H9 (cell line): ENCODE measurements around the gene NOA1. TPM values are rescaled to one million over a fixed set of nuclear protein-coding genes. Genes with fewer than 3 reads are reported as not detected.

Experiments used
- DNase-seq: peaks from one replicate; pipeline ENCODE4 v3.0.0-alpha.2; 2017
- H2AFZ ChIP-seq: one replicate; pipeline ENCODE4 v1.6.1; 2013; ENCODE audit warnings: mild to moderate bottlenecking, low read length, control low read depth, moderate library complexity
- H2AK5ac ChIP-seq: 2 replicates; pipeline ENCODE4 v1.6.1; 2013; ENCODE audit warnings: low read length, control low read depth, mixed read lengths; ENCODE audit not compliant: insufficient read length
- H2BK120ac ChIP-seq: one replicate; pipeline ENCODE4 v1.6.1; 2013; ENCODE audit warnings: low read depth, mild to moderate bottlenecking, low read length, control low read depth, inconsistent platforms; ENCODE audit not compliant: poor library complexity, severe bottlenecking
- H2BK12ac ChIP-seq: 2 replicates; pipeline ENCODE4 v1.6.1; 2013; ENCODE audit warnings: low read length, control low read depth, mixed read lengths, low read depth; ENCODE audit not compliant: insufficient read length
- H2BK15ac ChIP-seq: 2 replicates; pipeline ENCODE4 v1.6.1; 2013; ENCODE audit warnings: low read depth, low read length, control low read depth
- H2BK20ac ChIP-seq: one replicate; pipeline ENCODE4 v1.6.1; 2013; ENCODE audit warnings: low read depth, mild to moderate bottlenecking, low read length, control low read depth, inconsistent platforms; ENCODE audit not compliant: poor library complexity, severe bottlenecking
- H2BK5ac ChIP-seq: 2 replicates; pipeline ENCODE4 v1.6.1; 2013; ENCODE audit warnings: low read length, control low read depth, mixed read lengths; ENCODE audit not compliant: insufficient read length
- H3K14ac ChIP-seq: 2 replicates; pipeline ENCODE4 v1.6.1; 2013; ENCODE audit warnings: low read length, control low read depth; ENCODE audit not compliant: insufficient read depth
- H3K18ac ChIP-seq: 2 replicates; pipeline ENCODE4 v1.6.1; 2013; ENCODE audit warnings: low read depth, mild to moderate bottlenecking, mixed read lengths, low read length, control low read depth; ENCODE audit not compliant: insufficient read length
- H3K23ac ChIP-seq: 2 replicates; pipeline ENCODE4 v1.6.1; 2013; ENCODE audit warnings: low read length, control low read depth, mixed read lengths, low read depth; ENCODE audit not compliant: insufficient read length
- H3K23me2 ChIP-seq: 2 replicates; pipeline ENCODE4 v1.6.1; 2013; ENCODE audit warnings: low read depth, mild to moderate bottlenecking, mixed read lengths, low read length, control low read depth; ENCODE audit not compliant: insufficient read length, poor library complexity, severe bottlenecking
- H3K27ac ChIP-seq: 2 replicates; pipeline ENCODE4 v1.5.1; 2013; ENCODE audit warnings: low read length, control low read depth, mixed read lengths, low read depth; ENCODE audit not compliant: insufficient read length
- H3K27me3 ChIP-seq: 2 replicates; pipeline ENCODE4 v1.6.1; 2013; ENCODE audit warnings: low read length, control low read depth, inconsistent platforms; ENCODE audit not compliant: insufficient read depth
- H3K4ac ChIP-seq: 2 replicates; pipeline ENCODE4 v1.6.1; 2013; ENCODE audit warnings: low read depth, mild to moderate bottlenecking, control low read depth, inconsistent platforms, low read length, moderate library complexity
- H3K4me1 ChIP-seq: 2 replicates; pipeline ENCODE4 v1.6.1; 2013; ENCODE audit warnings: low read length, control low read depth, inconsistent platforms; ENCODE audit not compliant: insufficient read depth
- H3K4me2 ChIP-seq: 2 replicates; pipeline ENCODE4 v1.6.1; 2013; ENCODE audit warnings: low read length, control low read depth, mixed read lengths; ENCODE audit not compliant: insufficient read length, insufficient read depth
- H3K56ac ChIP-seq: 2 replicates; pipeline ENCODE4 v1.6.1; 2013; ENCODE audit warnings: low read depth, mild to moderate bottlenecking, mixed read lengths, low read length, control low read depth; ENCODE audit not compliant: insufficient read length
- H3K79me1 ChIP-seq: 2 replicates; pipeline ENCODE4 v1.6.1; 2013; ENCODE audit warnings: low read depth, mild to moderate bottlenecking, moderate library complexity, low read length, control low read depth, inconsistent platforms; ENCODE audit not compliant: insufficient read depth, poor library complexity, severe bottlenecking
- H3K79me2 ChIP-seq: 2 replicates; pipeline ENCODE4 v1.6.1; 2013; ENCODE audit warnings: low read length, control low read depth, inconsistent platforms; ENCODE audit not compliant: insufficient read depth
- H3K9ac ChIP-seq: 2 replicates; pipeline ENCODE4 v1.6.1; 2013; ENCODE audit warnings: low read length, control low read depth, mixed read lengths; ENCODE audit not compliant: insufficient read length; ENCODE audit errors: extremely low read depth
- H3K9me3 ChIP-seq: one replicate; pipeline ENCODE4 v1.6.1; 2013; ENCODE audit warnings: low read depth, low read length, inconsistent platforms; ENCODE audit not compliant: control insufficient read depth
- H3T11ph ChIP-seq: one replicate; pipeline ENCODE4 v1.6.1; 2013; ENCODE audit warnings: mild to moderate bottlenecking, low read length, control low read depth, inconsistent platforms
- H4K20me1 ChIP-seq: one replicate; pipeline ENCODE4 v1.6.1; 2013; ENCODE audit not compliant: control insufficient read depth, insufficient read length, insufficient read depth
- H4K5ac ChIP-seq: 2 replicates; pipeline ENCODE4 v1.6.1; 2013; ENCODE audit warnings: low read depth, mild to moderate bottlenecking, mixed read lengths, low read length, control low read depth; ENCODE audit not compliant: insufficient read length
- H4K8ac ChIP-seq: replicated peaks from 2 replicates; pipeline ENCODE4 v1.6.1; 2013; ENCODE audit warnings: low read length, control low read depth, mixed read lengths, low read depth; ENCODE audit not compliant: insufficient read length
- H4K91ac ChIP-seq: 2 replicates; pipeline ENCODE4 v1.6.1; 2013; ENCODE audit warnings: low read depth, mild to moderate bottlenecking, moderate library complexity, mixed read lengths, low read length, control low read depth; ENCODE audit not compliant: insufficient read length
- H3K27ac Mint-ChIP-seq, 3 experiments: 2 replicates in 2 of 3; 3 replicates in 1 of 3; pipeline ENCODE4 v1.8.0; 2020 to 2021; ENCODE audit warnings: mixed read lengths in 3 of 3, mild to moderate bottlenecking in 1 of 3, moderate library complexity in 1 of 3
- H3K27me3 Mint-ChIP-seq: 2 replicates; pipeline ENCODE4 v1.8.0; 2021; ENCODE audit warnings: low read depth, mild to moderate bottlenecking, moderate library complexity, mixed read lengths
- H3K36me3 Mint-ChIP-seq, 3 experiments: 2 replicates in 2 of 3; 3 replicates in 1 of 3; pipeline ENCODE4 v1.8.0; 2020 to 2021; ENCODE audit warnings: low read depth in 3 of 3, mixed read lengths in 3 of 3; ENCODE audit not compliant: insufficient read depth in 1 of 3
- H3K4me1 Mint-ChIP-seq, 2 experiments: 2 replicates each; pipeline ENCODE4 v1.8.0; 2020; ENCODE audit warnings: mixed read lengths in 2 of 2
- H3K4me3 Mint-ChIP-seq, 2 experiments: 2 replicates in 1 of 2; 3 replicates in 1 of 2; pipeline ENCODE4 v1.8.0; 2020 to 2021; ENCODE audit warnings: mild to moderate bottlenecking in 2 of 2, mixed read lengths in 2 of 2, moderate library complexity in 1 of 2
- H3K9me3 Mint-ChIP-seq, 2 experiments: 2 replicates in 1 of 2; 3 replicates in 1 of 2; pipeline ENCODE4 v1.8.0; 2020; ENCODE audit warnings: mild to moderate bottlenecking in 2 of 2, mixed read lengths in 2 of 2, moderate library complexity in 1 of 2
- CTCF ChIP-seq: fragments of 200-600 bp; sonication (generic); conservative IDR thresholded peaks from 3 replicates; pipeline ENCODE4 v1.8.0; 2021; ENCODE audit warnings: antibody characterized with exemption, mild to moderate bottlenecking
- WGBS: extraction: QIAGEN DNeasy Blood & Tissue Kit; methylation state at CpG from one replicate; pipeline ENCODE4 v1.1.7; 2013; ENCODE audit warnings: missing lambda C conversion rate, low lambda C conversion rate, mixed read lengths; ENCODE audit not compliant: insufficient read length; ENCODE audit errors: extremely low coverage; 5-methylcytosine and 5-hydroxymethylcytosine counted together
- total RNA-seq: library from RNA; stranded (reverse); gene quantifications from 2 replicates; pipeline ENCODE4 v1.2.1, GENCODE V29; 2021

Gene NOA1
- total RNA-seq, 1 experiment from 2014 or later: 22.8 TPM

- Histone ChIP-seq H3K9me3 (no peaks in the 10 kb centered on the region), H3K23ac (no peak overlapping the region), H3K23me2 (no peaks in the 10 kb centered on the region), H3K18ac (no peak overlapping the region), H3K79me1 (no peaks in the 10 kb centered on the region), H3K4me2 (no peak overlapping the region), H3K56ac (no peak overlapping the region), H3K79me2 (no peaks in the 10 kb centered on the region), H4K5ac (no peak overlapping the region), H3K4ac (no peak overlapping the region), H3K4me1 (no peaks in the 10 kb centered on the region), H2BK5ac (no peak overlapping the region), H2BK120ac (no peak overlapping the region), H4K8ac (no peak overlapping the region), H4K91ac (no peak overlapping the region), H2BK12ac (no peak overlapping the region), H3K9ac (no peak overlapping the region), H2AK5ac (no peak overlapping the region), H2AFZ (no peak overlapping the region), H3K27me3 (no peaks in the 10 kb centered on the region), H3T11ph (no peak overlapping the region), H2BK15ac (no peak overlapping the region), H2BK20ac (no peak overlapping the region), H4K20me1 (no peaks in the 10 kb centered on the region), H3K14ac (no peak overlapping the region), H3K27ac (no peak overlapping the region)
- Mint-ChIP-seq H3K9me3 (no peaks in the 10 kb centered on the region), H3K27me3 (no peaks in the 10 kb centered on the region), H3K27ac (no peak overlapping the region), H3K36me3 (peaks cover 0 to 13% (median 10%) of the 10 kb centered on the region in 3 experiments; a peak in 4 of 7 replicates), H3K4me1 (no peaks in the 10 kb centered on the region), H3K4me3 (no peak overlapping the region)
- no CpG with 5 or more reads among the region's 3 CpGs for WGBS
- DNase-seq: no peak
- no peak for TF ChIP-seq CTCF
Measured at GRCh38 chr4:56941403-56941802, 36.0 kb downstream of the NOA1 start.
